ENCODE data around the gene SGPL1.

- TF ChIP-seq POLR2A (IDR thresholded peaks at IDR 0.05; ENCODE audit: low read depth, low read length) (no peak), PAX5 (IDR thresholded peaks at IDR 0.05; ENCODE audit: insufficient read depth, low read length, severe bottlenecking) (no peak), TAF1 (IDR thresholded peaks at IDR 0.05; ENCODE audit: low read depth, low read length) (no peak), POLR2AphosphoS5 (IDR thresholded peaks at IDR 0.05; ENCODE audit: low read depth, low read length) (no peak), SPI1 (IDR thresholded peaks at IDR 0.05; ENCODE audit: low read depth, low read length) (no peak), POU2F2 (IDR thresholded peaks at IDR 0.05; ENCODE audit: low read depth, low read length) (no peak)
Measured at GRCh38 chr10:70887804-70888800, 72.4 kb downstream of the SGPL1 start, which contains the start of gene PCBD1.

All from GM12891 (cell line).